Psoas muscle (tissue), 8 donors: ENCODE data around the gene AFAP1. TPM values are rescaled to one million over a fixed set of nuclear protein-coding genes. Genes with fewer than 3 reads are reported as not detected.

ENCODE experiments used
- ATAC-seq, 4 donors: fragments of 200-7000 bp; cut with Tn5 transposase; one replicate each; pipeline ENCODE4 v1.9.1; 2020; ENCODE audit warnings: moderate library complexity in 3 of 4, mild to moderate bottlenecking in 2 of 4
- DNase-seq, 2 donors: peaks; one replicate each; pipeline ENCODE4 v3.0.0-alpha.2; 2020
- H3K27ac ChIP-seq: fragments of 200-600 bp; one replicate; pipeline ENCODE4 v1.8.0; 2022
- H3K27me3 ChIP-seq, 3 donors: fragments of 200-600 bp in 1 of 3; one replicate each; pipeline versions ENCODE4 v1.6.1 to v1.8.0; 2013 to 2022; ENCODE audit warnings: low read length in 2 of 3, mild to moderate bottlenecking in 2 of 3, moderate library complexity in 1 of 3; ENCODE audit not compliant: insufficient read depth in 3 of 3
- H3K36me3 ChIP-seq, 2 donors: fragments of 200-600 bp in 1 of 2; one replicate each; pipeline versions ENCODE4 v1.6.1 to v1.8.0; 2013 to 2022; ENCODE audit warnings: low read depth in 1 of 2, mild to moderate bottlenecking in 1 of 2, moderate library complexity in 1 of 2; ENCODE audit not compliant: insufficient read depth in 1 of 2
- H3K4me1 ChIP-seq: fragments of 200-600 bp; one replicate; pipeline ENCODE4 v1.8.0; 2022
- H3K4me3 ChIP-seq: fragments of 200-600 bp; one replicate; pipeline ENCODE4 v1.8.0; 2022; ENCODE audit warnings: mild to moderate bottlenecking
- H3K9me3 ChIP-seq: fragments of 200-600 bp; one replicate; pipeline ENCODE4 v1.8.0; 2022
- WGBS, 3 donors: extraction: QIAGEN DNeasy Blood & Tissue Kit; methylation state at CpG; one replicate each; pipeline versions ENCODE4 v1.1.6 to v1.1.7; 2013; 5-methylcytosine and 5-hydroxymethylcytosine counted together
- intact Hi-C, 2 donors: fragments of 100-400 bp; cut with DNase I; formaldehyde crosslinking; loops; one replicate each; pipeline versions ENCODE4 v1.11.0 to v1.14.2; 2022
- polyA plus RNA-seq, 3 donors: library from polyadenylated mRNA; stranded (reverse); fragments of 200-250 nt; gene quantifications; one replicate each; pipeline ENCODE4 v1.2.3, GENCODE V29; 2013
- total RNA-seq, 4 donors: library from RNA; stranded (reverse); fragmentation: NEBNext Ultra II Directional in 2 of 4; extraction: Animal tissue kit (Norgen Biotek cat#: 25700) in 2 of 4; gene quantifications; one replicate each; pipeline versions ENCODE4 v1.2.1 to v1.2.4, GENCODE V29; 2021 to 2023
- TF ChIP-seq, protein P1 (sequence below): fragments of 200-600 bp; IDR thresholded peaks from one replicate; pipeline ENCODE4 v1.8.0; 2022; ENCODE audit warnings: antibody characterized with exemption
- donor health status: healthy with polysubstance abuse.
- donor health status: DM: no; HTN: no; CAD: no; lungs with moderate emphysema.
- donor health status: Bipolar disorder and iron deficiency.
- donor health status: healthy.
- donor health status: DM: yes; HTN: yes; CAD: no.
- donor health status: DM: no; HTN: no; CAD: no.
- donor health status: DM: no; HTN: no; CAD: no.
- donor health status: DM: yes; HTN: yes; CAD: no.

Gene AFAP1
- total and polyA plus RNA-seq, 7 donors = 1.3 to 11.4 (median 2.6) TPM

DNA sequence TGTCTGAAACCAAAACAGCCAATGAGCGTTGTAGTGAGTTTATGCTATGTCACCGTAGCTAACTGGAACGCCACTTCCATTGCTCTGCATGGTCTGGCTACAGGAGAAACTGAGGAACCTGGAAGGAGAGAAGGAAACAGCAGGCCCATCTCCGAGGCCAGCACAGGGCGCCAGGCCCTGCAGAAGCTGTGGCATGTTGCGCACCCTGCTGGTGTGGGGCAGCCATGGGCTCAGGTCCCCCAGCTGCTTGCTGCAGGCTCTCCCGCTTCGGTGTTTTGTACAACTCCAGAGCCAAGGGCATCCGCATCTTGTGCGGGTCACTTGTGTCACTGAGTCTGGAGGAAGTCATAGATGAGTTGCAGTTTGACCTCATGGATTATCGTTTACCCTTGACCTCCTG, 89.2 kb downstream of the AFAP1 start:
- no peak for ATAC-seq
- no peaks in the 10 kb centered on the region for H3K36me3 ChIP-seq
- H3K27me3 ChIP-seq = no peaks in the 10 kb centered on the region
- H3K4me3 ChIP-seq = no peak overlapping the region
- 94 to 96% (median 96%) methylated on average over 11 of the region's 11 CpGs for WGBS, 3 donors
- H3K9me3 ChIP-seq = no peaks in the 10 kb centered on the region
- no peak overlapping the region for H3K27ac ChIP-seq
- intact Hi-C loops = no loop called here
- TF ChIP-seq, protein P1, sequence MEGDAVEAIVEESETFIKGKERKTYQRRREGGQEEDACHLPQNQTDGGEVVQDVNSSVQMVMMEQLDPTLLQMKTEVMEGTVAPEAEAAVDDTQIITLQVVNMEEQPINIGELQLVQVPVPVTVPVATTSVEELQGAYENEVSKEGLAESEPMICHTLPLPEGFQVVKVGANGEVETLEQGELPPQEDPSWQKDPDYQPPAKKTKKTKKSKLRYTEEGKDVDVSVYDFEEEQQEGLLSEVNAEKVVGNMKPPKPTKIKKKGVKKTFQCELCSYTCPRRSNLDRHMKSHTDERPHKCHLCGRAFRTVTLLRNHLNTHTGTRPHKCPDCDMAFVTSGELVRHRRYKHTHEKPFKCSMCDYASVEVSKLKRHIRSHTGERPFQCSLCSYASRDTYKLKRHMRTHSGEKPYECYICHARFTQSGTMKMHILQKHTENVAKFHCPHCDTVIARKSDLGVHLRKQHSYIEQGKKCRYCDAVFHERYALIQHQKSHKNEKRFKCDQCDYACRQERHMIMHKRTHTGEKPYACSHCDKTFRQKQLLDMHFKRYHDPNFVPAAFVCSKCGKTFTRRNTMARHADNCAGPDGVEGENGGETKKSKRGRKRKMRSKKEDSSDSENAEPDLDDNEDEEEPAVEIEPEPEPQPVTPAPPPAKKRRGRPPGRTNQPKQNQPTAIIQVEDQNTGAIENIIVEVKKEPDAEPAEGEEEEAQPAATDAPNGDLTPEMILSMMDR = no peak
- no peak for DNase-seq
- peaks cover 13% of the 10 kb centered on the region for H3K4me1 ChIP-seq

DNA sequence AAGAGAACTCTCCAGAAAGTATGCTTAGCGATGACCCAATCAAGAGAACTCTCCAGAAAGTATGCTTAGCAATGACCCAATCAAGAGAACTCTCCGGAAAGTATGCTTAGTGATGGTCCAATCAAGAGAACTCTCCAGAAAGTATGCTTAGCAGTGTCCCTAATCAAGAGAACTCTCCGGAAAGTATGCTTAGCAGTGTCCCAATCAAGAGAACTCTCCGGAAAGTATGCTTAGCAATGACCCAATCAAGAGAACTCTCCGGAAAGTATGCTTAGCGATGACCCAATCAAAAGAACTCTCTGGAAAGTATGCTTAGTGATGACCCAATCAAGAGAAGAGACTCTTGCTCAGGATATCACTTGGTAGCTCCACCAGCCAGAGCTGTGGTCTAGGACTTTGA, 92.5 kb downstream of the AFAP1 start:
- H3K4me1 ChIP-seq = peaks cover 17% of the 10 kb centered on the region
- intact Hi-C loops = no loop called here

DNA sequence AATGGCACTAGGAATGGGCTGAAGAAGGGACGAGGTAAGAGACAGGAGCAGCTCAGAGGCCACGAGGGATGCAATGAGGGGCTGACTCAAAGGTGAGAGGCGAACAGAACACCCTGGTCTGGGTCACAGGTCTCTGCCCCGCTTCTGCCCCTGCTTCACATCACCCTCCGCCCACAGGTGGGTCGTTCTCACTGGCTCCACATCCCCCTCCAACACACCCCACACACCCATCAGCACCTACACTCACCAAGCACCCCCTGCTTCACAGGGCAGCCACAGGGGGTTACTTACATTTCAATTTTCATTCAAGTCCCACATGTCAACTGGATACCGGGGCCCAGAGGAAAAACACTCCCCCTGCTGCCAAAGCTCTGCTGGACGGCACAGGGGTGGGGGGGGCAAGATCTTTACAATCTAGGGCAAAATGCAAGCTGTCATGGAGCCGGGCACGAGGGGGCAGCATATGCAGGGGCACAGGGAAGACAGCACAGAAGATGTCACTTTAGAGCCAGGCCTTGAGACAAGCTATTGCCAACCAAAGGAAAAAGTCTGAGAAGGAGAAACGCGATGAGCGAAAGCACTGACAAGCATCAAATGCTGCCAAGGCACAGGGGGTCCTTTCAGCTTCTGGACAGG, 94.0 kb downstream of the AFAP1 start:
- Histone ChIP-seq H3K36me3 (no peaks in the 10 kb centered on the region), H3K4me1 (peaks cover 17% of the 10 kb centered on the region), H3K27ac (no peak overlapping the region), H3K9me3 (no peaks in the 10 kb centered on the region), H3K27me3 (no peaks in the 10 kb centered on the region), H3K4me3 (no peak overlapping the region)
- intact Hi-C loops = no loop called here
- ATAC-seq = no peak
- TF ChIP-seq, protein P1 = no peak
- 81 to 87% (median 83%) methylated on average over 13 of the region's 13 CpGs for WGBS, 3 donors
- DNase-seq = no peak

More for the DNA sequence above, 92.5 kb downstream of the AFAP1 start:
- Histone ChIP-seq H3K36me3 (no peaks in the 10 kb centered on the region), H3K27me3 (no peaks in the 10 kb centered on the region), H3K4me3 (no peak overlapping the region), H3K27ac (no peak overlapping the region), H3K9me3 (no peaks in the 10 kb centered on the region)
- ATAC-seq = no peak
- DNase-seq = no peak
- 90 to 99% (median 94%) methylated on average over 6 of the region's 6 CpGs for WGBS, 3 donors
- TF ChIP-seq, protein P1 = no peak

DNA sequence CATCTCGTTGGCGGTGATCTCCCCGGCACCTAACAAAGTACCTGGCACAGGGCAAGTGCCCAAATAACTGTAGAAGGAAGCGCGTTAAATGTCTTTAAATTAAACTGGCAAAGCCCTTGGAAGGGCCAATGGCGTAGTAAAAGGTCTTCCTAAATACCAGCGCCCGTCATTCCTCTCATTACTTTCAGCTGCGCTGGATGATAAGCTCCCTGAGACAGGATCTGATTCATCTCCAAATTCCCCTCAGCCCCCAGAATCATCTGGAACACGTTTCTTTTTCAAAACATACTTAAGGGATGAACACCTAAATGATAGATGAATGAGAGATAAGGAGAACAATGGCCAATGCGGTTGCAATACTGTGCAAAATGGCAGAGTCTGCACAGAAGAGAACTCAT, 95.1 kb downstream of the AFAP1 start:
- no peak overlapping the region for H3K27ac ChIP-seq

More for the DNA sequence above, 95.1 kb downstream of the AFAP1 start:
- no peak for DNase-seq
- intact Hi-C loops = loop anchor here (1.0 to 5.0 kb wide), 2 partner anchors 40 to 42 kb away; no protein-coding TSS in a partner anchor
- Histone ChIP-seq H3K4me3 (no peak overlapping the region), H3K4me1 (peaks cover 17% of the 10 kb centered on the region), H3K9me3 (no peaks in the 10 kb centered on the region), H3K36me3 (no peaks in the 10 kb centered on the region), H3K27me3 (no peaks in the 10 kb centered on the region)
- ATAC-seq = no peak
- TF ChIP-seq, protein P1 = no peak
- WGBS, 3 donors = 74 to 79% (median 75%) methylated on average over 11 of the region's 11 CpGs
